Measurements from ENCODE around the gene RTL10. TPM values are rescaled to one million over a fixed set of nuclear protein-coding genes. Genes with fewer than 3 reads are reported as not detected.

RTL10 gene
- total and polyA plus RNA-seq, 2 of the 4 experiments (the other 2 are of a cell fraction): 8.6 to 12.1 TPM

DNA sequence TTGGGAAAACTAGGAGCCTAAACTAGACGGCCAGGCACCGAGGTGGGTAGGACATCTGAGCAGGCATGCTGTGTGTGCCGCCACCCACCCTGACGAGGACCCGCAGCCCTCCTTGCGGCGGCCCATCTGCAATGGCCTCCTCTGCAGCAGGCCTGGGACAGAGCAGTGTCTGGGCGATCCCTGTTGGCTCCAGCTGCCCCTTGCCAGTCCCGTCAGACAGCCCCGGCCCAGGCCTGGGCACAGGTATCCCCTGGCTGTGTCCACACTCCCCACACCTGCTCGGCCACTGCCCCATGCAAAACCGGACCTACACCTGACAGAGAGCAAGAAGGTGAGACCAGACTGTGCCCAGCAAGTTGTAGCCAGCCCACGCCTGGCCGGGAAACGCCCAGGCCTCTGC lies 38.7 kb upstream of the RTL10 start:
- no peak overlapping the region for H3K4me3 ChIP-seq (ENCODE audit: insufficient read depth, low read depth, low read length)
- H3K27ac ChIP-seq (ENCODE audit: insufficient read depth, low read length): peak overlapping the region; percentile 7; the same call in 1 of the 2 replicates
- H3K4me2 ChIP-seq (ENCODE audit: low read depth, low read length): no peak overlapping the region
- peak overlapping the region; percentile 88; the same call in 1 of the 3 replicates for H2BK15ac ChIP-seq (ENCODE audit: low read depth, low read length)
- DNase-seq (no peak), ATAC-seq (ENCODE audit: low read depth) (no peak)
- H3K36me3 ChIP-seq (ENCODE audit: control insufficient read depth, insufficient read depth, low read length): peaks cover 13% of the 10 kb centered on the region
- H2AK5ac ChIP-seq (ENCODE audit: low read depth, low read length): peak overlapping the region; percentile 95
- peak overlapping the region; percentile 7 for H2AK9ac ChIP-seq (replicated peaks; ENCODE audit: low read depth, low read length, poor library complexity)
- no peaks in the 10 kb centered on the region for H3K27me3 ChIP-seq (ENCODE audit: control insufficient read depth, insufficient read depth, low read length)
- peak overlapping the region; percentile 97 for H2BK120ac ChIP-seq (ENCODE audit: low read depth, low read length)
- intact Hi-C loops (cut with micrococcal nuclease) (loop anchor here (5.0 kb wide), 1 partner anchor 49 kb away; the partner anchor contains the start of genes COMT and TXNRD2), in situ Hi-C loops (cut with MboI; ENCODE audit: low sequenced_read_pairs) (no loop called here), dilution Hi-C loops (cut with HindIII; ENCODE audit: low sequenced_read_pairs, unreplicated experiment) (no loop called here)
- H2BK5ac ChIP-seq (ENCODE audit: low read depth, low read length, poor library complexity, severe bottlenecking): no peak overlapping the region
- no TSS peak for BruUV-seq (replicated peaks)
- H3K56ac ChIP-seq (ENCODE audit: extremely low read depth, insufficient read depth, low read length): no peak overlapping the region
- CTCF ChIA-PET: no interaction called here
- 0 out of 2 replicates have a peak overlapping the region, but pooled peaks have one; percentile 3 for H3K23ac ChIP-seq (ENCODE audit: low read depth, low read length)
- H4K5ac ChIP-seq (ENCODE audit: low read depth, low read length): no peak overlapping the region
- peaks cover 27% of the 10 kb centered on the region for H3K4me1 ChIP-seq (ENCODE audit: control insufficient read depth, insufficient read depth, low read length)
- H3K18ac ChIP-seq (ENCODE audit: low read depth, low read length): no peak overlapping the region
- peak overlapping the region; percentile 54 for H2BK20ac ChIP-seq (ENCODE audit: low read depth, low read length)
- H3K9me3 ChIP-seq (ENCODE audit: control insufficient read depth, insufficient read depth, low read length): no peaks in the 10 kb centered on the region
- 98% methylated on average over 9 of the region's 15 CpGs; no CpG with 5 or more reads in 1 of the 2 experiments for WGBS, 2 experiments (ENCODE audit: extremely low coverage in 2 of 2, insufficient read length in 1 of 2)
- H3K14ac ChIP-seq (replicated peaks; ENCODE audit: low read depth, low read length): no peak overlapping the region
- no peaks in the 10 kb centered on the region; the same call in 1 of the 2 replicates for H4K20me1 ChIP-seq (ENCODE audit: insufficient read depth, low read length)
- POLR2A ChIA-PET (ENCODE audit: unreplicated experiment): no interaction called here
- H4K91ac ChIP-seq (ENCODE audit: insufficient read depth, low read depth, low read length): peak overlapping the region; percentile 96
- peaks cover 9% of the 10 kb centered on the region; the same call in 1 of the 2 replicates for H3K9me1 ChIP-seq (ENCODE audit: insufficient read depth, low read length)
- H3K79me1 ChIP-seq (ENCODE audit: low read depth in 1 of 2, low read length in 2 of 2): peaks cover 0 to 26% of the 10 kb centered on the region in 2 experiments; a peak in 2 of 4 replicates
- peak overlapping the region; percentile 97 for H3K4ac ChIP-seq (ENCODE audit: low read depth, low read length)
- H4K8ac ChIP-seq (ENCODE audit: low read depth in 2 of 2, low read length in 2 of 2): peak overlapping the region; percentile 78 to 96; a peak in 2 of 4 replicates
- TF ChIP-seq, protein P1, sequence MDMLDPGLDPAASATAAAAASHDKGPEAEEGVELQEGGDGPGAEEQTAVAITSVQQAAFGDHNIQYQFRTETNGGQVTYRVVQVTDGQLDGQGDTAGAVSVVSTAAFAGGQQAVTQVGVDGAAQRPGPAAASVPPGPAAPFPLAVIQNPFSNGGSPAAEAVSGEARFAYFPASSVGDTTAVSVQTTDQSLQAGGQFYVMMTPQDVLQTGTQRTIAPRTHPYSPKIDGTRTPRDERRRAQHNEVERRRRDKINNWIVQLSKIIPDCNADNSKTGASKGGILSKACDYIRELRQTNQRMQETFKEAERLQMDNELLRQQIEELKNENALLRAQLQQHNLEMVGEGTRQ (IDR thresholded peaks at IDR 0.05; ENCODE audit: low read depth, low read length): no peak
- TF ChIP-seq CEBPB (IDR thresholded peaks at IDR 0.05; ENCODE audit: low read depth, low read length): no peak
- TF ChIP-seq CHD1 (IDR thresholded peaks at IDR 0.05; ENCODE audit: low read depth, low read length): no peak
- TF ChIP-seq MAFK (IDR thresholded peaks at IDR 0.05; ENCODE audit: low read depth, low read length): no peak
- TF ChIP-seq RFX5 (IDR thresholded peaks at IDR 0.05; ENCODE audit: low read depth, low read length): no peak
- no peak for TF ChIP-seq NFE2L2 (IDR thresholded peaks at IDR 0.05; ENCODE audit: low read depth, low read length)
- no peak for TF ChIP-seq MAZ (IDR thresholded peaks at IDR 0.05; ENCODE audit: borderline replicate concordance, low read depth, low read length)
- TF ChIP-seq, protein P2, sequence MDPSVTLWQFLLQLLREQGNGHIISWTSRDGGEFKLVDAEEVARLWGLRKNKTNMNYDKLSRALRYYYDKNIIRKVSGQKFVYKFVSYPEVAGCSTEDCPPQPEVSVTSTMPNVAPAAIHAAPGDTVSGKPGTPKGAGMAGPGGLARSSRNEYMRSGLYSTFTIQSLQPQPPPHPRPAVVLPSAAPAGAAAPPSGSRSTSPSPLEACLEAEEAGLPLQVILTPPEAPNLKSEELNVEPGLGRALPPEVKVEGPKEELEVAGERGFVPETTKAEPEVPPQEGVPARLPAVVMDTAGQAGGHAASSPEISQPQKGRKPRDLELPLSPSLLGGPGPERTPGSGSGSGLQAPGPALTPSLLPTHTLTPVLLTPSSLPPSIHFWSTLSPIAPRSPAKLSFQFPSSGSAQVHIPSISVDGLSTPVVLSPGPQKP (IDR thresholded peaks at IDR 0.05; ENCODE audit: borderline replicate concordance, low read depth, low read length): no peak
- TF ChIP-seq BHLHE40 (IDR thresholded peaks at IDR 0.05; ENCODE audit: low read depth, low read length): no peak
- no peak for TF ChIP-seq RAD21 (IDR thresholded peaks at IDR 0.05; ENCODE audit: low read length)
- no peak overlapping the region for H3K9ac ChIP-seq (ENCODE audit: low read depth, low read length)
- H2AFZ ChIP-seq (replicated peaks; ENCODE audit: low read length, poor library complexity): peak overlapping the region; percentile 48
